ENCODE data around the gene NLRP10.

The NLRP10 gene

DNA sequence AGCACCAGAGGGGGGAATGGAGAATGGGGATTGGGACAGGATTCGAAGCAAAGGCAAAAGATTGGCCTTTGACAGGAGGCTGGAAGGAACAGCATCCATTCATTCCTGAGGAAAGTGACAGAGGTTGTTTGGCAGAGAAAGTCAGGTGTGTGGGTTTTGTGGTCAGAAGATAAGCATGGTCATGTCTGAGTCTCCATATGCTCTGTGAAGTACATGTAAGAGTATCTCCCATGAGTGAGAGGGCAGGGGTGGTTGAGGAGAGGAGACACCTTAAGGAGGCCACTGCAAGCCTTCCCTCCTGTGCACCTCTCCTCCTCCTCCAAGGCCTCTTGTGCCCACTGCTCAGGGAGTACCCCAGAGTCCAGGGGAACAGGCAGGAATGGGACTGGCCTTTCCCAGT lies 1.9 kb upstream of the NLRP10 start:
- Histone ChIP-seq H3K36me3 (ENCODE audit: control insufficient read depth in 2 of 2, insufficient read depth in 1 of 2, low read length in 2 of 2) (no peaks in the 10 kb centered on the region), H3K9me3 (ENCODE audit: control insufficient read depth, insufficient read depth, low read depth, low read length) (no peaks in the 10 kb centered on the region), H3K4me1 (ENCODE audit: control insufficient read depth, insufficient read depth, low read length) (no peaks in the 10 kb centered on the region), H3K27ac (ENCODE audit: extremely low read depth, low read depth, low read length) (no peak overlapping the region), H3K4me3 (ENCODE audit: low read depth, low read length) (no peak overlapping the region)
- ChIA-PET POLR2A (no interaction called here), CTCF (no interaction called here)
- TF ChIP-seq ZNF677 (tag by site-specific recombination; IDR thresholded peaks at IDR 0.05): no peak
- TF ChIP-seq SETDB1 (IDR thresholded peaks at IDR 0.05; ENCODE audit: insufficient read length, low read length): no peak
- TF ChIP-seq ZNF626 (tag by site-specific recombination; IDR thresholded peaks at IDR 0.05): no peak
- no peak for TF ChIP-seq TSHZ1 (tag by site-specific recombination; IDR thresholded peaks at IDR 0.05; ENCODE audit: borderline replicate concordance)
- no peak for TF ChIP-seq GLIS1 (tag by site-specific recombination; IDR thresholded peaks at IDR 0.05)
- TF ChIP-seq ZNF280D (tag by site-specific recombination; IDR thresholded peaks at IDR 0.05): no peak
- no peak for TF ChIP-seq ZNF121 (tag by site-specific recombination; IDR thresholded peaks at IDR 0.05)
- no peak for TF ChIP-seq ZNF514 (tag by site-specific recombination; IDR thresholded peaks at IDR 0.05)
- no peak for TF ChIP-seq ZNF561 (tag by site-specific recombination; IDR thresholded peaks at IDR 0.05; ENCODE audit: borderline replicate concordance)

- Histone ChIP-seq H3K4me1 (ENCODE audit: control insufficient read depth, insufficient read depth, low read length) (no peaks in the 10 kb centered on the region), H3K9me3 (ENCODE audit: control insufficient read depth, insufficient read depth, low read depth, low read length) (no peaks in the 10 kb centered on the region), H3K27ac (ENCODE audit: extremely low read depth, low read depth, low read length) (no peak overlapping the region), H3K36me3 (ENCODE audit: control insufficient read depth in 2 of 2, insufficient read depth in 1 of 2, low read length in 2 of 2) (no peaks in the 10 kb centered on the region), H3K4me3 (ENCODE audit: low read depth, low read length) (no peak overlapping the region)
- POLR2A ChIA-PET: no interaction called here
- CTCF ChIA-PET: interaction anchor here (0.6 to 1.0 kb wide), 2 partner anchors 22 to 202 kb away, joined by 3 to 7 read pairs; partner anchors contain the start of gene EIF3F
- TF ChIP-seq, protein P1, sequence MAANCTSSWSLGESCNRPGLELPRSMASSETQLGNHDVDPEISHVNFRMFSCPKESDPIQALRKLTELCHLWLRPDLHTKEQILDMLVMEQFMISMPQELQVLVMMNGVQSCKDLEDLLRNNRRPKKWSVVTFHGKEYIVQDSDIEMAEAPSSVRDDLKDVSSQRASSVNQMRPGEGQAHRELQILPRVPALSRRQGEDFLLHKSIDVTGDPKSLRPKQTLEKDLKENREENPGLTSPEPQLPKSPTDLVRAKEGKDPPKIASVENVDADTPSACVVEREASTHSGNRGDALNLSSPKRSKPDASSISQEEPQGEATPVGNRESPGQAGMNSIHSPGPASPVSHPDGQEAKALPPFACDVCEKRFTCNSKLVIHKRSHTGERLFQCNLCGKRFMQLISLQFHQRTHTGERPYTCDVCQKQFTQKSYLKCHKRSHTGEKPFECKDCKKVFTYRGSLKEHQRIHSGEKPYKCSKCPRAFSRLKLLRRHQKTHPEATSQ (tag by site-specific recombination; IDR thresholded peaks at IDR 0.05): no peak
- TF ChIP-seq ZNF701 (tag by site-specific recombination; IDR thresholded peaks at IDR 0.05) (no peak), ZNF175 (tag by site-specific recombination; IDR thresholded peaks at IDR 0.05) (no peak), ZNF157 (tag by site-specific recombination; IDR thresholded peaks at IDR 0.05) (no peak), GLI2 (tag by site-specific recombination; IDR thresholded peaks at IDR 0.05; ENCODE audit: borderline replicate concordance, low read depth) (no peak), ZNF433 (tag by site-specific recombination; IDR thresholded peaks at IDR 0.05; ENCODE audit: low read depth) (no peak), ZNF510 (tag by site-specific recombination; IDR thresholded peaks at IDR 0.05; ENCODE audit: insufficient replicate concordance) (no peak), ZNF596 (tag by site-specific recombination; IDR thresholded peaks at IDR 0.05) (no peak), TCF7L2 (IDR thresholded peaks at IDR 0.05; ENCODE audit: borderline replicate concordance, low read depth, low read length) (no peak), ZNF792 (tag by site-specific recombination; IDR thresholded peaks at IDR 0.05) (no peak), ZNF449 (tag by site-specific recombination; IDR thresholded peaks at IDR 0.05) (no peak), ZNF311 (tag by site-specific recombination; IDR thresholded peaks at IDR 0.05; ENCODE audit: borderline replicate concordance) (no peak), ZNF16 (tag by site-specific recombination; IDR thresholded peaks at IDR 0.05; ENCODE audit: low read depth) (no peak), ZNF239 (tag by site-specific recombination; IDR thresholded peaks at IDR 0.05) (no peak)
Observed at GRCh38 chr11:7964873-7965272, 374 bp downstream of the NLRP10 start.

All from HEK293 (cell line).